ENCODE results near the gene HEPHL1. TPM values are rescaled to one million over a fixed set of nuclear protein-coding genes. Genes with fewer than 3 reads are reported as not detected.

Gene HEPHL1
- total and polyA plus RNA-seq, 2 donors (not counting 1 experiment from before 2014, with no cell fraction given): not detected

DNA sequence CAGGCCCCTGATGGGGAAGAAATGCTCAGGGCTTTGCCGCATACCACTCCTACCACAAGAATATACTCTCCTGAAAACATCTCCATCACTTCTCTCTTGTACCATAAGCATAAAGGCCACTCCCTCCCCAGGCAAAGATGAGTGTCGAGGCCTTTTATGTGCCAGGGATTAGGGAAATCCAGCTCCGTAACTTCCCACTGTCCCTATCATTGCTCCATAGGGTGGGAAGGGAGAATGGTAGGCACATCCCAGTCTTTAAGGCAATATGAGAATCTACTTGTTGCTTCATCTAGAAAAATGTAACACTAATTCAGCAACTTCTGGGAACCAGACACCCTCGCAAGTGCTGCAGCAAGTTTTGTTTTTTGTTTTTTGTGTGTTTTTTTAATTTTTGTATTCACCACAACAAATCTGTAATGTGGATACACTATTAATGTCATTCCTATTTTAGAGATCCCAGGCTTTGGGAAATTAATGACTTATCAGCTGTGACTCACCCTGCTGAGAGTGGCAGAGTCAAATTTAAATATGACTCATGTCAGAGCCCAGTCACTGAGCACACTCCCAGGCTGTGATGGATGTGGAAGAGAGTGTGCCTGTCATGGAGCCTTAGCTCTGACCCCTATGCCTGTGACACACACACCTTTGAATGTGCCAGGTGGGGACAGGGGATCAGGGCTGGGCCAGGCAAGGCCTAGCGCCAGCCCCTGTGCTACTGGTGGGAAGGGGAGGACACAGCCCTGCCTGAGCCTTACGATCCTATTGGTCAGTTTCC is 130.9 kb downstream of the HEPHL1 start:
- H3K27ac Mint-ChIP-seq: peak overlapping the region; percentile 48
- CTCF ChIA-PET: no interaction called here
- POLR2A ChIA-PET: no interaction called here
- no peak for DNase-seq
- no peak overlapping the region for H3K4me3 Mint-ChIP-seq
- Histone ChIP-seq H3K9ac (ENCODE audit: low read length) (no peak overlapping the region), H2AFZ (ENCODE audit: insufficient read depth, low read depth, low read length, poor library complexity, severe bottlenecking) (no peak overlapping the region), H3K27ac (ENCODE audit: low read length in 2 of 2) (no peak overlapping the region), H3K4me2 (replicated peaks; ENCODE audit: low read depth, low read length, poor library complexity, severe bottlenecking) (no peak overlapping the region), H4K20me1 (ENCODE audit: control insufficient read depth, insufficient read depth, low read length, poor library complexity, severe bottlenecking) (peaks cover 47% of the 10 kb centered on the region), H3K4me1 (ENCODE audit: control insufficient read depth in 2 of 2, insufficient read depth in 2 of 2, low read length in 2 of 2) (peaks cover 26 to 38% of the 10 kb centered on the region in 2 donors), H3K4me3 (ENCODE audit: control extremely low read depth in 1 of 5, extremely low read depth in 1 of 5, insufficient read depth in 1 of 5, low read depth in 2 of 5, low read length in 4 of 5) (no peak overlapping the region), H3K36me3 (replicated peaks in 1 of 2; ENCODE audit: control extremely low read depth in 1 of 2, control insufficient read depth in 1 of 2, extremely low read depth in 1 of 2, insufficient read depth in 2 of 2, low read length in 1 of 2) (peaks cover 0 to 8% of the 10 kb centered on the region in 2 experiments), H3K9me3 (ENCODE audit: control extremely low read depth in 1 of 3, control insufficient read depth in 2 of 3, insufficient read depth in 1 of 3, low read length in 2 of 3) (no peaks in the 10 kb centered on the region), H3K79me2 (ENCODE audit: control insufficient read depth, insufficient read depth, low read length) (peaks cover 48% of the 10 kb centered on the region), H3K27me3 (replicated peaks in 1 of 4; ENCODE audit: control extremely low read depth in 1 of 4, control insufficient read depth in 3 of 4, insufficient read depth in 4 of 4, low read length in 3 of 4) (no peaks in the 10 kb centered on the region)
- ATAC-seq (ENCODE audit: low read depth): no peak
- WGBS (ENCODE audit: insufficient coverage): 90% methylated on average over 3 of the region's 6 CpGs
- TF ChIP-seq EZH2 (IDR thresholded peaks at IDR 0.05; ENCODE audit: borderline replicate concordance, insufficient read depth, low read depth, low read length, poor library complexity, severe bottlenecking): no peak
- TF ChIP-seq, protein P1, sequence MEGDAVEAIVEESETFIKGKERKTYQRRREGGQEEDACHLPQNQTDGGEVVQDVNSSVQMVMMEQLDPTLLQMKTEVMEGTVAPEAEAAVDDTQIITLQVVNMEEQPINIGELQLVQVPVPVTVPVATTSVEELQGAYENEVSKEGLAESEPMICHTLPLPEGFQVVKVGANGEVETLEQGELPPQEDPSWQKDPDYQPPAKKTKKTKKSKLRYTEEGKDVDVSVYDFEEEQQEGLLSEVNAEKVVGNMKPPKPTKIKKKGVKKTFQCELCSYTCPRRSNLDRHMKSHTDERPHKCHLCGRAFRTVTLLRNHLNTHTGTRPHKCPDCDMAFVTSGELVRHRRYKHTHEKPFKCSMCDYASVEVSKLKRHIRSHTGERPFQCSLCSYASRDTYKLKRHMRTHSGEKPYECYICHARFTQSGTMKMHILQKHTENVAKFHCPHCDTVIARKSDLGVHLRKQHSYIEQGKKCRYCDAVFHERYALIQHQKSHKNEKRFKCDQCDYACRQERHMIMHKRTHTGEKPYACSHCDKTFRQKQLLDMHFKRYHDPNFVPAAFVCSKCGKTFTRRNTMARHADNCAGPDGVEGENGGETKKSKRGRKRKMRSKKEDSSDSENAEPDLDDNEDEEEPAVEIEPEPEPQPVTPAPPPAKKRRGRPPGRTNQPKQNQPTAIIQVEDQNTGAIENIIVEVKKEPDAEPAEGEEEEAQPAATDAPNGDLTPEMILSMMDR (IDR thresholded peaks at IDR 0.05): no peak
- H3K9me3 Mint-ChIP-seq (ENCODE audit: insufficient read depth): no peaks in the 10 kb centered on the region
- no peaks in the 10 kb centered on the region for H3K27me3 Mint-ChIP-seq
- H3K4me1 Mint-ChIP-seq: peaks cover 69% of the 10 kb centered on the region
- intact Hi-C loops (cut with micrococcal nuclease): no loop called here

DNA sequence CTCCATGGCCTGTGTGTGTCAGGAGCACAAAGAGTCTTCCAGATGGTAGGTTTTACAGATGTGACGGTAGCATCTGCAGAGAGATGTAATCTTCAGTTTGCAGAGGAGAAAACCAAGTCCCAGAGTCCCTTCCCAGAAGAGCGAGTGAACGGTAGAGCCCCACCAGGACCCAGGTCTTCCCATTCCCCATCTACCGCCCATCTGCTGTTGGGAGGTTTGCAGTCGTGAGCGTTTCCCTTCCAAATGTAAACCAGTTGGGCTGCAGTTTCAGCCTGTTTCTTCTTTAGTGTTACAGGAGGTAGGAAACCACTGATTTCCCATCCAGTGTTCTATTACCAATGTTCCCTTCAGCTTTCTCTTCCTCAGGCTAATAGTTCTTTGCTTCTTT is 131.5 kb downstream of the HEPHL1 start:
- Histone ChIP-seq H3K4me3 (ENCODE audit: control extremely low read depth in 1 of 5, extremely low read depth in 1 of 5, insufficient read depth in 1 of 5, low read depth in 2 of 5, low read length in 4 of 5) (no peak overlapping the region), H3K4me2 (replicated peaks; ENCODE audit: low read depth, low read length, poor library complexity, severe bottlenecking) (no peak overlapping the region), H3K4me1 (ENCODE audit: control insufficient read depth in 2 of 2, insufficient read depth in 2 of 2, low read length in 2 of 2) (peaks cover 26 to 38% of the 10 kb centered on the region in 2 donors), H2AFZ (ENCODE audit: insufficient read depth, low read depth, low read length, poor library complexity, severe bottlenecking) (no peak overlapping the region), H3K9ac (ENCODE audit: low read length) (no peak overlapping the region), H3K27me3 (replicated peaks in 1 of 4; ENCODE audit: control extremely low read depth in 1 of 4, control insufficient read depth in 3 of 4, insufficient read depth in 4 of 4, low read length in 3 of 4) (no peaks in the 10 kb centered on the region), H4K20me1 (ENCODE audit: control insufficient read depth, insufficient read depth, low read length, poor library complexity, severe bottlenecking) (peaks cover 44% of the 10 kb centered on the region), H3K36me3 (replicated peaks in 1 of 2; ENCODE audit: control extremely low read depth in 1 of 2, control insufficient read depth in 1 of 2, extremely low read depth in 1 of 2, insufficient read depth in 2 of 2, low read length in 1 of 2) (peaks cover 0 to 8% of the 10 kb centered on the region in 2 experiments), H3K79me2 (ENCODE audit: control insufficient read depth, insufficient read depth, low read length) (peaks cover 44% of the 10 kb centered on the region), H3K9me3 (ENCODE audit: control extremely low read depth in 1 of 3, control insufficient read depth in 2 of 3, insufficient read depth in 1 of 3, low read length in 2 of 3) (no peaks in the 10 kb centered on the region), H3K27ac (ENCODE audit: low read length in 2 of 2) (no peak overlapping the region)
- ATAC-seq (ENCODE audit: low read depth) (no peak), DNase-seq (no peak)
- H3K4me1 Mint-ChIP-seq: peaks cover 64% of the 10 kb centered on the region
- ChIA-PET POLR2A (no interaction called here), CTCF (no interaction called here)
- WGBS (ENCODE audit: insufficient coverage): 86% methylated on average over 3 of the region's 6 CpGs
- H3K27ac Mint-ChIP-seq: peak overlapping the region; percentile 43
- intact Hi-C loops (cut with micrococcal nuclease): no loop called here
- TF ChIP-seq, protein P1 (IDR thresholded peaks at IDR 0.05): no peak
- no peak for TF ChIP-seq EZH2 (IDR thresholded peaks at IDR 0.05; ENCODE audit: borderline replicate concordance, insufficient read depth, low read depth, low read length, poor library complexity, severe bottlenecking)
- H3K9me3 Mint-ChIP-seq (ENCODE audit: insufficient read depth): no peaks in the 10 kb centered on the region
- H3K27me3 Mint-ChIP-seq: no peaks in the 10 kb centered on the region
- no peak overlapping the region for H3K4me3 Mint-ChIP-seq

All from B cell (primary cell).